NCI-H345 treated with DMSO at 0.1 percent for 48 hours (cell line): ENCODE data around the gene NCAPH2.

Source experiments
- DNase-seq: peaks from one replicate; lab custom pipeline; 2025; ENCODE audit not compliant: unreplicated experiment; lab: John Stamatoyannopoulos, UW

NCAPH2 gene

DNA sequence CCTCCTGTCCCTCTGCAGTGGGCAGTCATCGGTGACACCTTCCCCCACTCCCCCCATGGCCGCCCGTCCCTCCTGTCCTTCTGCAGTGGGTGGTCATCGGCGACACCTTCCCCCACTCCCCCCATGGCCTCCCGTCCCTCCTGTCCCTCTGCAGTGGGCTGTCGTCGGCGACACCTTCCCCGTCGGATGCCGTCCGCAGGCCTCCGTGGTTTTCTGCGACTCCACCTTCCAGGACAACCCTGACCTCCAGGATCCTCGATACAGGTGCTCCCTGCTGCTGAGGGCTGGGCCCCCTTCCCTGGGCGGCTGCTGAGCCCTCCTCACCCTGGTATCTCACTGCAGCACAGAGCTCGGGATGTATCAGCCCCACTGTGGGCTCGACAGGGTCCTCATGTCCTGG, 19.1 kb upstream of the NCAPH2 start:
- no peak for DNase-seq

DNA sequence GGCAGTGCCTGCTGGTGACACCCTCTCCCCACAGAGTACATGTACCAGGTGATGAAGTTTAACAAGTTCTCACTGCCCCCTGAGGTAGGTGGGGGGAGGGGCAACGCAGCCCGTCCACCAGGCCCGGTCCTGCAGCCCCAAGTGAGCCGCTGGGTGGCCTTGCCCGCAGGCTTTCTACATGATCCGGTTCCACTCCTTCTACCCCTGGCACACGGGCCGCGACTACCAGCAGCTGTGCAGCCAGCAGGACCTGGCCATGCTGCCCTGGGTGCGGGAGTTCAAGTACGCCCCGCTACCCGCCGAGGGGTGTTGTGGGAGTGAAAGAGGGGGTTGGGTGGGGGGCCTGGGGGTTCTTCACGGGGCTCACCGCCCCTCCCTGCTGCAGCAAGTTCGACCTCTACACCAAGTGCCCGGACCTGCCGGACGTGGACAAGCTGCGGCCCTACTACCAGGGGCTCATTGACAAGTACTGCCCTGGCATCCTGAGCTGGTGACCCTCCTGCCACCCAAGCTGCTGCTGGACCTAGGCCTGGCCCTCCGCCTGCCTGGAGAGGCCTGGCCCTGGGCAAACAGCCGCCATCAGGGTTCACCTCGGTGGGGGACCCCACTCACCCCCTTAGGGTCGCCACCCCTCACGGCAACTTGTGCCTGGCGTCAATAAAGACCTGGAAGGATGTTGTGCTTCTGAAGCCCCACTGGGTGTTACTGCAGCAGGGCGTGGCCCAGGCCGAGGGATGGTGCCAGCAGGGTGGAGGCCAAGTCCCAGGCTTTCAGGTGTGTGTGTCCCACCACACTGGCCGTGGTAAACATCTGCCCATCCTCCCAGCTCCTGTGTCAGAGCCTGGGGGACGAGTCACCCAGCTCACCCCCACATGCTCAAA, 18.4 kb upstream of the NCAPH2 start:
- DNase-seq = no peak

DNA sequence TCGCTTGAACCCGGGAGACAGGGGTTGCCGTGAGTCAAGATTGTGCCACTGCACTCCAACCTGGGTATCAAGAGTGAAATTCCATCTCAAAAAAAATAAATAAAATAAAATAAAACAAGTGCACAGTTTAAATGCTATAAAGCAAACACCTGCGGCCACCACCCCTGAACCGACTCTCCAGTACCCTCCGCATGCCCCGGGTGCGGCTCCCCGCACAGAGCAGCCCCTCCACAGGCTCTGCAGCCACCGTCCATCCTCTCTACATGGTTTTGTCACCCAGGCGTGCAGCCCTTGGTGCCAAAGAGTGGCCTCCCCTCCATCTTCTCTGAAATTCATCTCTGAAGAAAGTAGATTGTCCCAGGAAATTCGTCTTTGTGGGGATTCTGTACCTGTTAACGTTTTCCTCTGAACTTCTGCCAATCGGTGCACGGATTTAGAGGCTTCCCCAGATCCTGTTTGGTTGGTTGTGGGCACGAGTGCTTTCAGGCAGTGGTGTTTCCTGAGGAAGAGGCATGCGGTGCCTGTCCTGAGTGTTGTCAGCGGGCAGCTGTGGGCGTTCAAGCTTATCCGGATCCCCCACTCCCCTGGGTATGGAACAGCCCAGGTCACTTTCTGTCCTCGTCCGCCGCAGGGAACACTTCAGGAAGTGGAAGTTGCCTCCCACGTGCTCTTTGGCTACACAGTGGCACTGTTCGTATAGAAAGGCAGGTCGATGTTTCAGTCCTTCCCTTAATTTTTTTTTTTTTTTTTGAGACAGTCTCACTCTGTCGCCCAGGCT, 17.3 kb upstream of the NCAPH2 start:
- DNase-seq = no peak

DNA sequence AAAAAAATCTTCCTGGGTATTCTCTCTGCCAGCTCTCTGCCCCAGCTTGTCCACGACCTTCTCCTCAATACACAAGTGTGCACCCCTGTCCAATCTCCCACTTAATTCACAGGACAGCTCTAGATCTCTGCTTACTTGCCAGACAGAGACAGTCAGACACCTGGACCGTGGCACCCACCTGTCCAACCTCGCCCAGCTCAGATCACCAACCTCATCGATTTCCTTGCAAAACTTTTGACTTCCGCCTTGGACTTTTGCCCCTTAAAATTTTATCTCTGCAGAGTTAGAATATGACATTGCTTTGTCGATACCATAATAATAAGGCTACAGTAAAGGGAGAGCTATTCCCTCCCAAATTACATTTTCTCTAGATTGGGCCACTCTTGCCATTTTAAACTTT, 10.9 kb upstream of the NCAPH2 start:
- DNase-seq = no peak

DNA sequence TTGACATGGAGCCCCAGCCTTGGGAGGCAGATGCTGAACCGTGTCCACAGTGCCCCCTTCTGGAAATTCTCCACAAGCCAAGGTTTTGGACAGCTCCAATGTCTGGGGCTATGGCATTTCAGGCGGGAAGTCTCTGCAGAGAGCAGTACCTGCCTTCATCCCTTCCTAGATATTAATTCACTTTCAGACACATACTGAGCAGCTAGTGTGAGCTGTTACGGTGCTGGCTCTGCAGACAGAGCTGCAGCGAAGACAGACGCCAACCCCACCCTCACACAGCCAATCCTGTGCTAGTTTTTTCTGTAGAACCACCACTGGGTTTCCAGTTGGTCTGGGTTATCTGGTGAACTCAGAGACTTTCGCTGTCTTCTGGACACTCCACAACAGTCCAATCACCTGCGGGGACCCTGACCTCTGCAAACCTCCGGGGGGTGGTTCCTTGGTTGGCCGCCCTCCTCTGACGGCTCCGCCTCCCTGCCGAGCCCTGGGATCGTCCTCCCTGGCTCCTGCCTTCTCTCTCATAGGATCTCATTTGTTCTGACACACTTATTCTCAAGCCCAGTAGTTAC, 9.6 kb upstream of the NCAPH2 start:
- peak; percentile 45 for DNase-seq

DNA sequence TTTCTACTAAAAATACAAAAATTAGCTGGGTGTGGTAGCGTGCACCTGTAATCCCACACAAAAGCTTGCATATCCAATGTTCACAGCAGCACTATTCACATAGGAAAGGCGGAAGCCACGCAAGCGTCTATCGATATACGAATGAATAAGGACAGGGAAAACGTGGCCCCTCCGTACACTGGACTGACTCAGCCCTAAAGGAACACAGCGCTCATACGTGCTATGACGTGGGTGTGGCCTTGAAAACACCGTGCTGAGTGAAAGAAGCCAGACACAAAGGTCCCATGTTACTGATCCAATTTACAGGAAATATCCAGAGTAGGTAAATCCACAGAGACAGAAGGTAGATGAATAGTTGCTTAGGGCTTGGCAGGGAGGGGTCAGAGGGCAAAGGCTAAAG, 7.6 kb upstream of the NCAPH2 start:
- DNase-seq = no peak

DNA sequence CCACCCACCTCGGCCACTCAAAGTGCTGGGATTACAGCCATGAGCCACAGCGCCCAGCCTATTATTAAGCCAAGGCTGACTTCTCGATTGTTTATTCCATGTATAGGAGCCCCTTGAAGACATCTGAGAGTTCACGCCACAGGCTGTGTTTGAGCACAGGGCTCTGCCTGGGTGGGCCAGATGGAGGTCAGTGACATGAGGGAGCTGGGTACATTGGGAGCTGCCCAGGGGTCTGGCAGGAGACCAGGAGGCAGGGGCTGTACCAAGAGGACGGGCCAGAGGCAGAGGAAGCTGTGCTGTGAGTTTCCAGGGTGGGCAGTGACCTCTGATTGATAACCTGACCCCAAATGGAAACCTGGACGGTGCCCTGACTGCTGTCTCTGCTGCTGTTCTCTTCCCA, 5.9 kb upstream of the NCAPH2 start:
- no peak for DNase-seq

DNA sequence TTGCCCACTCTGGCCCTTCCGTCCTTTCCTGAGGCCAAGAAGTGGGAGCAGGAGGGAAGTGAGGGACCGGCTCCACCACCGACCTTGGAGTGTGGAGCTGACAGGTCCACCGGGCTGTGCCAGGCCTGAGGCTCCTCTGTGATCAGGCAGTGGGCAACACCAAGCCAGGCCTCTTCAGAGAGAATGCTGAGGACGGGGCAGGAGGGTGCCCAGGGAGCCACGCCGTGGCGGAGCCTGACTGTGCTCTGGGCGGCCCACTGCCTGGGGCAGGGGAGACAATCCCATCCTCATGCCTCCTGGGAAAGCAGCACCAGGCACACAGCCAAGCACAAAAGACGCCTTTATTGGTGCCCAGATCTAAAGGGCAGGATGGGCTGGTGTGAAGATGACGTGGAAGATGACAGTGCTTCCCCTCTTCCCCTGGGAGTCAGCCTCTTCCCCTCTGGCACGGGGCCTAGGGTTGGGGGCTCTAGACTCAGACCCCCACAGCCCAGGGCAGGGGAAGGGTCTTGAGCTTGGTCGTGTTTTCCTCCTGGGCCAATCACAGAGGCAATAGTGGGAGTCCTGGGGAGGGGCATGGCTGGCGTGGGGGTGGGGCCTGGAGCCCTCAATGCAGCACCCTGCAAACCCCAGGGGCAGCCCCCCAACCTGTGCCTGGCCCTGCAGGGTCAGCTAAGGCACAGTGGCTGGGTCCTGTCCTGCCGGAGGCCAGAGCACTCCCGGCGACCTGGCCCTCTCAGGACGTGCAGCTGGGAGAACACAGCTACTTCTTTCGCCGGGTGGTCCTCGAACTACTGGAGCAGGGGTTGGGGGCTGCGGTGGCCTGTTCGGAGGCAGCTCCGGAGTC, 5.2 kb upstream of the NCAPH2 start:
- no peak for DNase-seq

DNA sequence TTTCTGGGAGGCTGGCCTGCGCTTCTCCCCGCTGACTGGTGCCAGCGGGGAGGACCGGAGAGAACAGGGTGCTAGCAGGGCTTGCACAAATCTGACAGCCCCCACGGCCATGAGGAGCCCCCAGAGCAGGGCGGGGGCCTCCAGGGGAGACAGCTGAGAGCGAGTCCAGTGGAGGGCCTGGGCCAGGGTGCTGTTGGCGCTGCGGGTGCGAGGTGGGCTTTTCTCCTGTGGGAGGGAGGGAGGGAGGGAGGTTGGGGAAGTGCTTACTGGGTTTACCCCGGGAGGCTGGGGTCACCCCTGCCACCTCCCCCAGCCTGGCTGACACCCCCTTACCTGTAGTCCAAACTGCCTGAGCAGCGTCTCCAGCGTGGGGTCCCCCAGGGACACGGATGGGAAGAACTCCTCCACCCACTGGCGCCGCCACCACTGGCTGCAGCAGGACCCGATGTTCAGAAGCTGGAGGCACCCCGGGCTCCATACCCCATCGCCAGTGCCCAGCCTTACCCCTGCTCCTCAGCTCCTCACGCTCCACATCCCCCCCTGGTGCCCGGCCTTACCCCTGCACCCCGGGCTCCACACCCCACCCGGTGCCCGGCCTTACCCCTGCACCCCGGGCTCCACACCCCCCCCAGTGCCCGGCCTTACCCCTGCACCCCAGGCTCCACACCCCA, 4.4 kb upstream of the NCAPH2 start:
- DNase-seq = no peak

DNA sequence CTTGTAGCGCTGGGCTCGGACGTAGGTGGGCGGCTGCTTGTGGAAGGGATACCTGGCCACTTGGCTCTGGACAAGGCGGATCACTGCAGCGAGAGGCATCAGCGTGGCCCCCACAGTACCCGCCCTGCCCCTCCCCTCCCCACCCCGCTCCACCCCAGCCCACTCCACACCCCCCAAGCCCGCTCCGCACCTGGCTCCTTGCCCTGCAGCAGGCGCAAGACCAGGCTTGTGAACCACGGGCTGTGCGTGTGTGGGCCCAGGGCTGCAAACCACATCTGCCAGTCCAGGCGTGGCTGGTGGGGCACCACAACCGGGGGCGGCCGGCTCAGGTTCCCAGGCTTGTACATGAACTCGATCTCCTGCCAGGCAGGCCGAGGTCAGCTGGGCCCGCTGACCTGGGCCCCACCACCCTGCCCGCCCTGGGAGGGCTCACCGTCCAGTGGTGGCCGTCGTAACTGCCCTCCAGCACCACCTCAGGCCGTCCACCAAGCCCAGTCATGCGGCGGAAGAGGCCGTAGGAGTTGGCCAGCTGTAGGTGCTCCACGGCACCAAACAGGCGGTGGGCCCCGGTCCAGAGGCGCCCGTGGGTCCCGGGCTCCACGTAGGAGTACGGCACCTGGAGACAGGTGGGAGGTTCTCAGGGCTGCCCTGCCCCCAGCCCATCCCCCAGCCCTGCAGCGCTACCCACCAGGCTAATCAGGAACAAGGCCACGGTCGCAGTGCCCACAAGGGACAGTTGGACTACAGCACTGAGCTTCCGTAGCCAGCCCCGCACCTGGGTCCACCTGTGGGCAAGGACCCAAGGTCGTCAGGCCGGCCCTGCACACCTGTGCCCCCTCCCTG, 3.4 kb upstream of the NCAPH2 start:
- DNase-seq = no peak

DNA sequence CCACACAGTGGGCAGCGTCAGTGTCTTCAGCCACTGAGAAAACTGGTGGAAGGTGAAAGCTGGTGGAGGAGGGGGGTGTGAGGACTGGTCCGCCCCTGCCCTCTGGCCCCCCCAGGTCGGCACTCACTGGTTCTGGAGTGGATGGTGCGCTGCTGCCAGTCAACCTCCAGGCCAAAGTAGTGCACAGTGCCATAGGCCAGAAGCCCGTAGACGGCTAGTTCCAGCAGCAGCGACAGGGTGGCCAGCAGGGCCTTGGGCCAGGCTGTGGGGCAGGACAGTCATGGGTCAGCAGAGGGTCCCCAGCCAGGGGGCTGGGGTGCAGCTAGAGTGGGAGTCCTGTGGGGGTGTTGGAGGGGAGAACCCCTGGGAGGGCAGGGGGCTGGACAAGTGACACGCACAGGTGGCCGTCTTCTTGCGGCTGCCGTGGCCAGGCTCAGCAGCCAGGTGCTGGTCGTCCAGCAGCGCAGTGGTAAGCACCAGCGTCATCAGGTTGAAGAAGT, 2.7 kb upstream of the NCAPH2 start:
- DNase-seq = no peak

DNA sequence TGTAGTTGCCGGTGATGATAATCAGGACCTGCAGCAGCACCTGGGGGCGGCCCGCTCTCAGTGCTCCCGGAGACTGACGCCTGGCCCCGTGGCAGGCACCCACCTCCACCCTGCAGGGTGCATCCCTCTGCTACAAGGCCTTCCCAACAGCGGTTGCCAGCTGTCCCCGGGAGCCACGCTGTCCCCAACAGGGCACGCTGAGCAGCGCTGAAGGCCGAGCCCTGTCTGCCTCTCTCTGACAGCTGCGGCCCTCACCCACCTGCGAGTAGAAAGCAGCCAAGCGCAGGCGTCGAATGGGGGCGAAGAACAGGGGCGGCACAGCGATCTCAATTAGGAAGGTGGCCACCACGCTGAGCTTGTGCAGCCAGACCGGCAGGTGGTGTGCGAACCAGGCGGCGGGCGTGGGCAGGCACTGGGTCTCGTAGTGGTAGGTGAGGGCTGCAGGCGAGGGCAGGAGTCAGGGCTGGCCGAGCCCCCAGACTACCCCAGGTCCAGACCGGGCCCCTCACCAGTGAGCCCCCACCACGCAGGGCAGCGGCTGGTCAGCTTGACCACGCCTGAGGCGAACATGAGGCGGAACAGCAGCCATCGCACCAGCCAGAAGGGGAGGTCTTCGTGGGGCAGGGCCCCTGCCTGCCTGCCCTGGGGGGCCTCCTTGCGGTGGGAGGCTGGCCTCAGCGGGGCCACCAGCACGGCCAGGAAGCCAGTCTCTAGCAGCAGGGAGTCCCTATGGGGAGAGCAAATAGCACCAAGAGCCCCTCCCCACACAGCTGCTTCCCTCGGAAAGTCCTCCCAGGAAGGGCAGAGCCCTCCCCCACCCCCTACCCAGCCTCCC, 2.0 kb upstream of the NCAPH2 start:
- DNase-seq = peak; percentile 63

DNA sequence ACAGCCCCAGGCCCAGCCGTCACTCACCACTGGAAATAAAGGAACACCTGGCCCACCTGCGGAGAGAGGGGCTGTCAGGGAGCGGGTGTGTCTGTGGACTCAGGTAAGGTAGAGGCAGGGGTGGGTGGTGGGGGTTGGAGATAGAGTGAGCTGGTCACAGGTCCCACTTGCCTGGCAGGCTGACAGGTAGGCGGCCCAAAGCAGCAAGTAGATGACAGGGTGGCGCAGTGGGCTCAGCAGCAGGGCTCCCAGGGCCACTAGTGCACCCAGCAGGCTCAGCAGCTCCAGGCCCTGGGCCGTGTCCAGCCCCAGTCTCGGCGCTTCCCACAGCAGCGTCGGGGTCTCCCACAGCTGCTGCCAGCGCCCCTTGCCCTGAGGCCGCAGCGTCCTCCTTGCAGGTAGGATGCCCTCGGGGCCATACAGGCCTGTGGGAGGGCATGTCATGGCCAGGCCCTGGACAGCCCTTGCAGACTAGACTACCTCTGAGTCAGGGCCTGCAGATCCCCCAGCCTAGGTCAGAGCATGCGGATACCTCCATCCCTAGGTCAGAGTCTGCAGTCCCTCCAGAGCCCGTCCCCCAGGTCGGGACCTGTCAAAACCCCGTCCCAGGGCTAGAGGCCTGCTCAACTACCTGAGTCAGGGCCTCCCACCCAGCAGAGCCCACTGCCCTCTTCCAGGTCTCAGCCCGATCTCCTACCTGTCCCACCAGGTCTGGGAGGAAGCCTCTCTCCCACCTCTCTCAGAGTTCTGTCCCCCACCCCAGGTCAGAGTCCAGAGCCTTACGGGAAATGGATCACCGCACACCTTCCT, 1.2 kb upstream of the NCAPH2 start:
- no peak for DNase-seq

DNA sequence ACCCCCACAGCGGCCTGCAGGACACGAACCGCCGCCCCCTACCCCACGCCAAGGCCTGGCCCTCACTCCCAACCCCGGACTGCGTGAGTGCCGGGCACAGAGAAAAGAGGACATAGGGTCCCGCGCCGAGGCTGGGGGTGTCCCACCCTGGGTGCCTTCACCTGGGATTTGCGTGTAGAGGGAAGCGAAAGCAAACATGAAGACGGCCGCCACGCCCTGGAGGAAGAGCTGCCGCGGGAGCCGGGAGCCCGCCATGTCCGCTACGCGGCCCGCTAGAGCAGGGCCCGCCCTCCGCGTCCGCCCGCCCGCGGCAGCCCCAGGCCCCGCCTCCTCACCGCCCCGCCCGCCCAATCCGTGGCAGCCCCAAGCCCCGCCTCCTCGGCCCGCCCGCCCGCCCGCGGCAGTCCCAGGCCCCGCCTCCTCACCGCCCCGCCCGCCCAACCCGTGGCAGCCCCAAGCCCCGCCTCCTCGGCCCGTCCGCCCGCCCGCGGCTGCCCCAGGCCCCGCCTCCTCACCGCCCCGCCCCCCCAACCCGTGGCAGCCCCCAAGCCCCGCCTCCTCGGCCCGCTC, 518 bp upstream of the NCAPH2 start, which contains the start of gene LMF2:
Gene LMF2 (minus strand): TSS at position 282 of the 570 bp plus-strand sequence. CDS start 27 bp downstream, at position 255.
- peak; percentile 60 for DNase-seq

DNA sequence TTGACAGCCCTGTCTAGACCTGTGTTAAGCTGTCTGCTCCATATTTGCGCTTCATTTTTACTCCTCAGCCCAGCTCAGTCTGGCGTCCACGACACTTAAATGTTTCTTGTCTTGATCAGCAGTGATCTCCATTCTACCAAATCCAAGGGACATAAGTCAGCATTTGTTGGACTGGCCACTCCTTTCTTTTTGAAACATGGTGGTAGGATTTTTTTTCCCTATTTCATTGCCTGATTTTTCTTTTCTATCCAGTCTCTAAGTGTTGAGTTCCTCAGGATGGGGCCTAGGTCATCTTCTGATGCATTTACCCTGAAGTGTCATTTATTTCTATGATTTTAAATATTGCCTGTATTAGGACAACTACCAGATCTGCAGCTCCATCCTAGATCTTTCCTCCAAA, 873 bp downstream of the NCAPH2 start:
- no peak for DNase-seq

DNA sequence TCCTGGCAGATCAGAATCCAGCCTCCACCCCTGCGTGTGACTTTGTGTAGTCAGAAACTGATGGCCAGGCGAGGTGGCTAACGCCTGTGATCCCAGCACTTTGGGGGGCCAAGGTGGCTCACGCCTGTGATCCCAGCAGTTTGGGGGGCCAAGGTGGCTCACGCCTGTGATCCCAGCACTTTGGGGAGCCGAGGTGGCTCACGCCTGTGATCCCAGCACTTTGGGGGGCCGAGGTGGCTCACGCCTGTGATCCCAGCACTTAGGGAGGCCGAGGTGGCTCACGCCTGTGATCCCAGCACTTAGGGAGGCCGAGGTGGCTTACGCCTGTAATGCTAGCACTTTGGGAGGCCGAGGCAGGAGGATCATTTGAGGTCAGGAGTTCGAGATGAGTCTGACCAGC, 5.2 kb downstream of the NCAPH2 start:
- DNase-seq = no peak

DNA sequence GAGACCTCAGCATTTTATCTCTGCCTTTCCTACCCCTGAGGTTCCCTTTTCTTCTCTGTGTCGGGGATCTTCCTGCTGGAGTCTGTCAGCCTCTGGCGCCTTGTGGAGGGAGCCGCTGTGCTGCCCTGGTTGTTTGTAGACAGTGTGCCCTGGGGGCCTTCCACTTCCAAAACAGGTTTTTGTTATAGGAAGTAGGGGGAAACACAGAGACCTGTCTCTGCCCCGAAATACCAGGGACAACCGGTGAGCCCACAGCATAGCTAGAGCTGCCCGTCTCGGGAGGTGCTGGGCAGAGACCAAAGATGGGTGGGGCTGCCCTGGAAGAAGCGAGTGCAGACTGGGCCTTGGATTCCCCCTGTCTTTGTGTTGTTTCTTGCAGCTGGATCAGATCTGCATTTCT, 8.0 kb downstream of the NCAPH2 start:
- DNase-seq = no peak
